ENCODE results near the gene THAP4.
"Not testable (repeated sequence)": the region's sequence is repeated elsewhere in the genome, so short reads cannot be mapped to it uniquely, and the experiment has no call there.

Gene THAP4

DNA sequence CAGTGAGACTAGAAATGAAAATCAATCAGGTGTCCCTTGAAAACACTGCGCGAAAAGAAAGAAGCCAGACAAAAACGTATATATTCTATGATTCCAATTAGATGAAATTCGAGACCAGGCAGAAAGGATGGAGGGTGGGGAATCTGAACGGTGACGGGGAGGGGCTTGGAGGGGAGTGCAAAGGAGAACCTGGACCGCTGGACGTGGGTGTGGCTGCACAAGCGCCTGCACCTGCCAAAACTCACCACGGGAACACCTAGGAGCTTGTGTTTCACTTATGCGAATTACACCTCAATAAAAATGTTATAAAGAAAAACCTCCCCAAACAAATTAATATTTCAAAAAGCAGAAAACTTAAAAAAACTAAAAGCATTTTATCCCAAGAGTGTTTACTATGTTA, 21.9 kb downstream of the THAP4 start:
- in situ Hi-C loops (cut with MboI; ENCODE audit: low sequenced_read_pairs): no loop called here

DNA sequence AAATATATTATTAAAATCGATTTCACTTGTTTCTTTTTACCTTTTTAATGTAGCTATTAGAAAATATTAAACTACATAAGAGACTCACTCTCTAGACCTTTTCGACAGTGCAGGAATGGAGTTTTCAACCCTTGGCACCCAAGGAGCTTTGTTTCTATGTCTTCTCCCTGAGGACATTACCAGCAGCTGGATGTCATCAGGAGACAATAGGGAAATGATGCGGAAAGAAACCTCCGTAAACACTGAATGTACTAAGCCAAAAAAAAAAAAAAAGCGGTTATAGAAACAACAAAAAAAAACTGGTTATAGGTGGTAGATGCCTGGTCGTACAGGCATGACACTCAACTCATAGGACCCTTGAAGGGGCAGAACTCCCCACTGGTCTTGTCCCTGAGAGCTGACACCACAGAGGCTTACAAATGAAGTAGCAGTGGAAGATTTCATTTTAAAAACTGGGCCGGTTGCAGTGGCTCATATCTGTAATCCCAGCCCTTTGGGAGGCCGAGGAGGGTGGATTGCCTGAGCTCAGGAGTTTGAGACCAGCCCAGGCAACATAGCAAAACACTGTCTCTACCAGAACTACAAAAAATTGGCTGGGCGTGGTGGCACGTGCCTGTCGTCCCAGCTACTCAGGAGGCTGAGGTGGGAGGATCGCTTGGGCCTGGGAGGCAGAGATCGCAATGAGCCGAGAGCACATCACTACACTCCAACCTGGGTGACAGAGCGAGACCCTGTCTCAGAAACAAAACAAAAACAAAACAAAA, 23.8 kb downstream of the THAP4 start:
- in situ Hi-C loops (cut with MboI; ENCODE audit: low sequenced_read_pairs): no loop called here

DNA sequence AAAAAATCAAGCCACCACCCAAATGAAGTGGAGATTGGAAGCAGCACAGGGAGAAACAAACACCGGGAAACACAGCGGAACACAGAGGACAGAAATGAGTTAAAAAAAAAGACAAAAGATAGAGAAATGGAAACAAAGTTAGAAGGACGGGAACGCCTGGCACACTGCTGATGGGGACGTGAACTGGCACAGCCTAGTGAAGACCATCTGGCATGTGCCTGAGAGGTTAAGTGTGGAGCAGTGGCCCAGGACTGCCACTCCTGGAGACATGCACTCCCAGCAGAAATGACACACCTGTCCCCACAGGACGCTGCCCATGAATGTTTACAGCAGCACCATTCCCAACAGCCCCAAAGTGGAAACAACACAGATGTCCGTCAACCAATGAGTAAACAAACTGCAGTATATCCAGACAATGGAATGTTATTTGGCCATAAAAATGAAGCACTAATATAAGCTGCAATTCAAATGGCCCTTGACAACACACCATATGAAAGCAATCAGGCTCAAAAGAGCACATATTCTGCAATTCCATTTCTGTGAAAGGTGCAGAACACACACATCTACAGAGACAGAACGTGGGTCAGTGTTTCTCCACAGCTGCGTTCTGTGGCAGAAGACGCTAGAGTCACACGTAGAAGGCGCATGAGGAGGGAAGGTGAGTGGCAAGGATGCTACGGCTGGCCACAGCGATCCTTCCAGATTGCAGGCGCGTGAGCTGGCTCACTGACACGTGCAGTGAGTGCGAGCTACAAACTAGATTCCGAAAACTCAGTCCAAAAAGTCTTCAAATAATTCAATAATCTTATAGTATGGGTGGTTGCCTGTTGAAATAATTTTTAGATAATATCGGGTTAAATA, 24.6 kb downstream of the THAP4 start:
- in situ Hi-C loops (cut with MboI; ENCODE audit: low sequenced_read_pairs): no loop called here

DNA sequence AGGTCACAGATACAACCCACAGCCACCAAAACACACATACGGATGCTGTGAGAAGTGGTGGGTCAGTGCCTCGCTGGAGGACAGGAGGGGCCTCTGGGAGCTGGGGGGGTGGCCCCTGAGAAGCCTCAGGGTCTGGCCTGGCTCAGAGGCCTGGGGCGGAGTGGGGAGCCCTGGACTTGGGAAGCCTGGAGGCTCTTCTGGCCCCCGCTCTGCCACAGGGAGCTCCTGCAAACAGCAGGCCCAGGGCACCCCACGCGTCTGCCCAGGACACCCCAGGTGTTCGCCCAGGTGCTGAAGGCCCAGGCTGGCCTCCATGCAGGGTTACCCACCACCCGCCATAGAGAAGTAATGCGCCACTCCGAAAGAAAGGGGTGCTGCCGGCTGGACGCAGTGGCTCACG, 25.9 kb downstream of the THAP4 start:
- in situ Hi-C loops (cut with MboI; ENCODE audit: low sequenced_read_pairs): no loop called here

DNA sequence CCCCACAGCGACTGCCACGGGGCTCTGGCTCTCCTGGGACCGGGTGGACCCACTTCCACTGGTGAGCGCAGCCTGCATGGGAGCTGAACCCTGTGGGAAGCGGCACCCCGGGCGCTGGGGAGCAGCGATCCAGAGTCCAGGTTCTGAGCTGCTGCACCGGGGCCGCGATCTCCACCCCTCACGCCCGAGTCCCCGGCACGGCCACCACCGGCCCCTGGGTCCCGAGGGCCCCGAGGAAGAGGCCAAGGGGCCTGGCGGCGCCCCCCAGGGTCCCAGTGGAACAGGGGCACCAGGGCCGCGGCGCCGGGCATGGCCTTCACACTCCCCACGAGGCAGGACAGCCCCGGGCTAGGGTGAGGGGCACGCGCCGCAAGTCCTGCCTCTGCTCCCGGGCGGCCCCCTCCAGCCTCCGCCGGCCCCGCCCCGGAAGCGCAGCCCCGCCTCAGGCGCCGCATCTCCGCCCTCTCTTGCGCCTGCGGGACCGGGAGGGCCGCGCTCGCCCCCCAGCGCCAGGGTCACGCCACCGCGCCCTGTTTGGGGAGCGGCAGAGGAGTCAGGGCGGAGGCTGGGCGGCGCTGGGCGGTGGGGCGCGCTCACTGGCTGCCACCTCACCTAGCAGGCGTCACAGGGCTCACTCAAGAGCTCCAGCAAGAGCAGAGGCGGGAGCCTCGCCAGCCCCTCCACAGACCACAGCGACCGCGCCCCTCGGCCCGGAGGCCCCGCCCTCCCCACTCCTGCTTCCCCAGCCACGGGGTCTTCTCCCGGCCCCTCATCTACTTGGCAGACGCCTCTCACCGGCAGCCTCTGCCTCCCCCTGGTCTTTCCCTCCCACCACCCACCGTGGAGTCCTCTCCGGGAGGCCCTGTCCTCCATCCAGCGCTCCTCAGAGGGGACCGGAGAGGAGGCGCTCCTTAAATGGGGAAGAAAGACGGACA, 26.8 kb downstream of the THAP4 start:
- in situ Hi-C loops (cut with MboI; ENCODE audit: low sequenced_read_pairs): no loop called here

DNA sequence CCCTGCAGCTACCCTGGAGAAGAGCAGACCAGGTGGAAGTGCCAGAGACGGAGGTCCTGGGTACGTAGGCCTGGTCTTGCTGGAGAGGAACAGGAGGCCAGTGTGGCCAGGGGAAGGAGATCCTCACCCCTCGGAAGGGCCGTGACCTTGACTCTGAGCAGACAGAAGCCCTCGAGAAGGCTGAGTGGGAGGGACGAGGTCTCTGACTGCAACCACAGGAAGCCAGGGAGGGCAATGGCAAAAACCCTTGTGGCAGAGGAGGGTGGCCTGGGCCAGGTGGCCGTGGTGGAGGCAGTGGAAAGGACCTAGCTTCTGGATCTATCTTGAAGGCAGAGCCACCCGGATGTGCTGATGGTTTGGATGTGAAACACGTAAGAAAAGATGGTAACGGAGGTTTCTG, 28.1 kb downstream of the THAP4 start:
- in situ Hi-C loops (cut with MboI; ENCODE audit: low sequenced_read_pairs): no loop called here

DNA sequence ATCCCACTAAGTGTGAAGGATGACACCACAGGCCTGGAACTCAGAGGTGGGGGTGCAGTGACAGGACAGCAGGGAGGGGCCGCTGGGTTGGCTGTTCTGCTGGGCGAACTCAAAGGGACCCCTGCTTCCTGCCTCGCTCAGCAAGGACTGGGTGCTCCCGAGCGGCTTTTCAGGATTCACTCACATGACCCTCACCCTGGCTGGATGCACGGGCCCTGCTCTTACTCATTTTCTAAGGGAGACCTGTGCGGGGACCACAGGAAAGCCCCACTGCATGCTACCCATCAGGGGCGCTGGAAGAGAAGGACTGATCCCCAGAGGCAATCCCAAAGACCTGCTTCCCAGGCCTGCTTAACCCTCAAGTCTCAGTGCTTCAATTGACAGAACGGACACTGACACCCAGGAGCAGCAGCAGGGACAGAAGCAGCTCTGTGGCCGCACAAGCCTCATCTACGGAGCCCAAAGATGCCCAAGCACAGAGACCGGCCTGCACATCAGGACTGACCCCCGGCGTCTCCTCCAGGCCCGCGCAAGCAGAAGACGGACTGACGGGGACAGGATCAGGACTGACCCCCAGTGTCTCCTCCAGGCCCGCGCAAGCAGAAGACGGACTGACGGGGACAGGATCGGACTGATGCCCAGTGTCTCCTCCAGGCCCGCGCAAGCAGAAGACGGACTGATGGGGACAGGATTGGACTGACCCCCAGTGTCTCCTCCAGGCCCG, 29.6 kb downstream of the THAP4 start:
- in situ Hi-C loops (cut with MboI; ENCODE audit: low sequenced_read_pairs): no loop called here

DNA sequence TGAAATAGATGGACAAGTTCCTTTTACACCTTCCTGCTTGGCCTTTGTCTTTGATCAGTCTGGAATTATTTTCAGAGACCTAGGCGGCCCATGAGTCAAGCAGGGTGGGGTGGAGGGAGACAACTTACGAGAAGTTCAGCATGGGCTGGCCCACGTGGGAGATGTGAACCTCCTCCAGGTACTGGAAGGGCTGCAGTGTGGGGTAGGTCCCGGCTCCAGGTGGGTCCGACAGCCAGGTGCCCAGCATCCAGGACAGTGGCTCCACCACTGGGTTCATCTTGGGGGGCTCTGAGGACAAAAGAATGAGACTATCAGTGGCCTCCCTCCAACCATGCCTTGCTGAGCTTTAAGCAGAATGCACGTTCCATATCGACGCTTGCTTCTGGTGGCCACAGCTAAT, 30.8 kb downstream of the THAP4 start:
- in situ Hi-C loops (cut with MboI; ENCODE audit: low sequenced_read_pairs): no loop called here

DNA sequence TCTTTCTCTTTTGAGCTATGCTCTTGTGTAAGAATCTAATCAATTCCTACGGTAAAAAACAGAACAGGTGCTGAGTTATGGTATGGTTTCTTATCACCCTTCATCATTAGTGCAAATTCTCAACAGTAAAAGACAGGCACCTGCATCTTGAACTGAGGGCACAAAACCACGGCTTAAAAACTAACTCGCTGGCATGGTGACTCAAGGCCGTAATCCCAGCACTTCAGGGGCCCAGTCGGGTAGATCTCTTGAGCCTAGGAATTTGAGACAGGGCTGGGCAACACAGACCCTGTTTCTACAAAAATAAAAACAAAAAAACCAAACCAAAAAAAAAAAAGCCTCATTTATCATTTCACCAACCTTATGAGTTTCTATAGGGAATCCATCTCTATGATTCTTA, 33.3 kb downstream of the THAP4 start:
- in situ Hi-C loops (cut with MboI; ENCODE audit: low sequenced_read_pairs): no loop called here

DNA sequence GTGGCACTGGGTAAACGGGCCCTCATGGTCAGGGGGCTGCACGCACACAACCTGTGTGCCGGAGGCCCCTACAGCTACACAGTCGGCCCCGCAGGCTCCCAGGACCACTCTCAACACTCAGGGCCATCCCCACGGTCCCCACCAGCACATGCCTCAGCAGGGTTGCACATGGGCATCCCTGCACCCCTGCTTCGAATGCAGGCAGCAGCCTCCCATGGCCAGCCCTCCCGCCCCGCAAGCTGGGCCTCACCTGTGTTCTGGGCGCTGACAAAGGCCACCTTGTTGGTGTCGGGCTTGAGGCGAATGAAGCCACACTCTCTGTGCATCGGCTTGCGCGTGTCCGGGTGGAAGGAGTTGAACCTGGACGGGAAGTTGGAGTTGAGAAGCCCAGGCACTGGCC, 34.2 kb downstream of the THAP4 start:
- in situ Hi-C loops (cut with MboI; ENCODE audit: low sequenced_read_pairs): no loop called here

DNA sequence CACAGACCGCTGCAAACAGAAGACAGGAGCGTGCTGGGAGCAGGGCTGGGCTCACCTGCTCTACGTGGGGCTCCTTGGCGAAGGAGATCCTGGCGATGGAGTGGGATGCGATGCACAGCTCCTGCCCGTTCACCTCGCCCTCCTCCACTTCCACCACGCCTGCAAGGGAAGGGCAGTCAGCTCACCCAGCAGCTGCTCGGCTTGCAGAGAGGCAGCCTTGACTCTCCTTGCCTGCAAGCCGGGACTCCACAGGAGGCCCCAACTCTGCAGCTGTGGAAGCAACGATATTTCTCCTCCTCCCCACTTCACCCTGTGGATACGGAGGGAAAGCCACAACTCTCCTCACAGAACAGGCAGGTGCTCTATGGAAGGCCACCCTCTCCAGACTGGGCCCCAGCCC, 35.1 kb downstream of the THAP4 start:
- in situ Hi-C loops (cut with MboI; ENCODE audit: low sequenced_read_pairs): no loop called here

DNA sequence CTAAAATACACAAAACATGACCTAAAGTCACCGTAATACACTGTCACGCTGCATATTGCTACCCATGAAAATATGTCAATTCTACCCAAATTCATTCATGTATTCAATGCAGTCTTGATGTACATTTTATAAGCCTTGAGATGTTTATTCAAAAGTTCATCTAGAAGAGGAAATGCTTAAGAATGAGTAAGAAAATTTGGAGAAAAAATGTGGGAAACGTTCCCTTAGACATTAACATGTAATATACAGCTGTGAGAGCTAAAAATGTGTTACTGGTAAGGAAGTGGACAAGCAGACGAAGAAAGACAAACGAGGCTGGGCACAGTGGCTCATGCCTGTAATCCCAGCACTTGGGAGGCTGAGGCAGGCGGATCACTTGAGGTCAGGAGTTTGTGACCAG, 37.3 kb downstream of the THAP4 start:
- in situ Hi-C loops (cut with MboI; ENCODE audit: low sequenced_read_pairs): no loop called here

DNA sequence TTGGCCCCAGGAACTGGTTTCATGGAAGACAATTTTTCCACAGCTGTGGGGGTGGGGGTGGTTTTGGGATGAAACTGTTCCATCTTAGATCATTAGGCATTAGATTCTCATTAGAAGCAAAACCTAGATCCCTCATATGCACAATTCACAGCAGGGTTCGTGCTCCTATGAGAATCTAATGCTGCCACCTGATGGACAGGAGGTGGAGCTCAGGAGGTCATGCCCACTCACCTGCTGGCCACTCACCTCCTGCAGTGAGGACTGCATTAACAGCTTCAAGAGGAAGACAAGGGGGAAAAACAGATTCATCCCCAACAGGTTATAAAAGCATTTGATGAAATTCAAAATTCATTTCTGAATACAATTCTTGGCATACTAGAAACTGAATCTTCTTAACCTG, 38.5 kb downstream of the THAP4 start:
- in situ Hi-C loops (cut with MboI; ENCODE audit: low sequenced_read_pairs): no loop called here

DNA sequence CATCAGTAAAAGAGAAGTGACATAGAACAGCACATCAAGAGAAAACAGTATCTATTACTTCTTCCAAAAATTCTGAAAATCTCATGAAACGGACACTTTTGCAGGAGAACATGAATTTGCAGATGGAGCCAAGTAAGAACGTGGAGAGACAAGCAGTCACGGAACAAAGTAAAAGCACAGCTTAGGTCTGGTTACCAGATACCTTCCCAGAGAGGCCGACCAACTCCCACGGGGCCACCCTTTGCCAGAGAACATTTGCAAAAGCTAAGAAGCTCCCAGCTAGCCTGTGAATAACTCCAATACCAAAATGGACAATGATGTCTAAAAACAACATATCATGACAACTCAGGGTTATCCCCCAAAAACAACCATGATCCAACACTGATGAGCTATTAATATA, 38.9 kb downstream of the THAP4 start:
- in situ Hi-C loops (cut with MboI; ENCODE audit: low sequenced_read_pairs): no loop called here

DNA sequence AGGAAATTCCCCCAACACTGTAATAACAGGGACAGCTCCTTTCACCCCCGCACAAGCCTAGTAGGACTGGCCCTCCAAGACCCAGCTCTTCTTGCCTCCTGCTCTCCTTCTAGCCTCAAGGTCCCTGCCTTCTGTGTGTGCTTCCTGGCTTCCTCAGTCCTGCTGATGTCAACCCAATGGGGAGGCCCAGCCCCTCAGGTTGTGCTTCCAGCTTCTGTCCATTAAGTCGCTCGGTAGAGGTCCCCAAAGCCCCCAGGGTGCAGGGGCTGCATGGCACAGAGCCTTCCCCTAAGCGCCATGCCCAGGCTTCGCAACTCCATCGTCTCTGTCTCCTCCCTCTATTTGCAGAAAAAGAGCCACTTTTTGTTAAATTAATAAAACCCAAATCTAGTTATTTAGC, 39.4 kb downstream of the THAP4 start:
- in situ Hi-C loops (cut with MboI; ENCODE audit: low sequenced_read_pairs): no loop called here

DNA sequence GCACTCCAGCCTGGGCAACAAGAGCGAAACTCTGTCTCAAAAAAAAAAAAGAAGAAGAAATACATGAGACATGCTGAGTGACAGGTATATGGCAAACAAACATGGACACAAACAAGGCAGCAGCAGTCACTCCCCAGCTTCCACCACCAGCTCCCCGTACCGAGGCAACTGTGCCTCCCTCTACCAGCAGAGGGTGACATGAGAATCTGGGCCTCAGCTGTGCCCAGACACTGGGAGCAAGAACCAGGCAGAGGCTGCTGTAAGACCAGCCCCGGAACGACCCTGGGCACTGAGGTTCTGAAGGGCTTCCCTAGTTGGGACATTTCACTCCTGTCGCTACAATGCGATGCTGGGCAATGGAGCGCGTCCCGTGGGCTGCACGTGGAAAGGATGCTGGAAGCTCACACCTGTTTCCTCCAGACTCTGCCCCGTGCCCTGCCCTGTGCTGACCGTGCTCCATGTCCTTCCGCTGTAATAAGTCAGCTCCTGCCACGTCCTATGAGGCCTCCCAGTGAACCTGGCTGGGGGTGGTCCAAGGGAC, 41.3 kb downstream of the THAP4 start:
- in situ Hi-C loops (cut with MboI; ENCODE audit: low sequenced_read_pairs): no loop called here

DNA sequence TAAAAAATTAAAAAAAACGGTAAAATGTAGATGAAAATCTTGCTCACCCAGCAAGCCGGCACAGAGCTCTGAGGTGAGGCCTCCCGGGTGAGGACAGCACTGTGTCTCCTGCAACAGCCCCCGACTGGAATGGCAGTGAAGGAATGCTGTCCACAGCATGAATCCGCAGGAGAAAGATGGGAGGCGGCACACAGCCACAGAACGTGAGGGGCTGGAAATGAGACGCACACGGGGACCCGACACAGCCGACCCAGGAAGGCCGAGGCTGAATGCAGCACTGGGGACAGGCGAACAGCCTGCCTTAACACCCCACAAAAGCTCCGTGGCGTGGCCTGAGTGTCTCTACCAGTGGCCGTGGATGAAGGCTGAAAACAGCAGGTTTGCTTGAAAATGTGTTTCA, 43.7 kb downstream of the THAP4 start:
- in situ Hi-C loops (cut with MboI; ENCODE audit: low sequenced_read_pairs): no loop called here

DNA sequence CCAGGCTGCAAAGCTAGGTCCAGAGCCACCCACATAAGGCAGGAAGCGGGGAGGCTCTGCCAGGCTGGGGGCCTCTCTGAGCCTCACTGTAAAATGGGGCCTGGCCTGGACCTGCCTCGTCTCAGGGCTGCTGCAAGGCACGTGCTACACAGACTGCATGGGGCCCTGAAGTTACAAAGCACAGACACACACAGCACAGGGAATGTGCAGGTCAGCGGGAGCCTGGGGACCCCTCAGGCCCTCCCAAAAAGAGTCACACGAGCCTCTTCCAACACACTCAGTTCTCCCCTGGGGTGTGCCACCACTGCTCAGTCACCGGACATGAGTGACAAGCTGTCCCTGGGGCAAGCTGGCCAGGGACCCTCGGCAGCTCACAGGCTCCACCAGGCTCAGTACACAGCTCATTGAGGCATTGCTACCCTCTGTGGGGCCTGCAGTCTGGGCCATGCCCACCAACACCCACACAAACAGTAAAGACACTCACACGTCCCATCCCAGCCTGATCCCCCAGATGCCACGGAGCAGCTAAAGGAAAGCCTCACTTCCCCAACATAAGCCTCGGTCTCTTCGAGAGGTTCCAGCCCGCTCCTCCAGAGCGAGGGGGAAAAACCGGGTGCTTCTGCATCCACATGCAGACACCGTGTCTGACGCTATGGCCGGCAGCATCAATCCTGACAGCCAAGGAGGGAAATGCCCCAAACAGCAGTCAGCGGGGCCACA, 44.7 kb downstream of the THAP4 start:
- in situ Hi-C loops (cut with MboI; ENCODE audit: low sequenced_read_pairs): no loop called here

DNA sequence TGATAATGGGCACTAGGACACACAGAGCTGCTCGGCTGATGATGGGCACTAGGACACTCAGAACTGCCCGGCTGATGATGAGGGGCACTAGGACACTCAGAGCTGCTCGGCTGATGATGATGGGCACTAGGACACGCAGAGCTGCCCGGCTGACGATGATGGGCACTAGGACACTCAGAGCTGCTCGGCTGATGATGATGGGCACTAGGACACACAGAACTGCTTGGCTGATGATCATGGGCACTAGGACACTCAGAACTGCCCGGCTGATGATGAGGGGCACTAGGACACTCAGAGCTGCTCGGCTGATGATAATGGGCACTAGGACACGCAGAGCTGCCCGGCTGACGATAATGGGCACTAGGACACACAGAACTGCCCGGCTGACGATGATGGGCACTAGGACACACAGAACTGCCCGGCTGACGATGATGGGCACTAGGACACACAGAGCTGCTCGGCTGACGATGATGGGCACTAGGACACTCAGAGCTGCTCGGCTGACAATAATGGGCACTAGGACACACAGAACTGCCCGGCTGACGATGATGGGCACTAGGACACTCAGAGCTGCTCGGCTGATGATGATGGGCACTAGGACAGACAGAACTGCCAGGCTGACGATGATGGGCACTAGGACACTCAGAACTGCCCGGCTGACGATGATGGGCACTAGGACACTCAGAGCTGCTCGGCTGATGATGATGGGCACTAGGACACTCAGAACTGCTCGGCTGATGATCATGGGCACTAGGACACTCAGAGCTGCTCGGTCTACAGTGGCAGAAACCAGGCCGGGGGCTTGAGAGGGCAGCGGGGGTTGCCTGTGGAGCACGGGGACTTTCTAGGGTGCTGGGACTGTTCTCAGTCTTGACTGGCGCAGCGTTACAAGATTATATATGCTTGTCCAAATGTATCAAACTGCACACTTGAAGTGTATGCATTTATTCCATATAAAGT, 46.2 kb downstream of the THAP4 start:
- in situ Hi-C loops (cut with MboI; ENCODE audit: low sequenced_read_pairs): not testable (repeated sequence)

Measured in HL-60/S4 (cell line).